ENCODE results near the gene BEGAIN. TPM values are rescaled to one million over a fixed set of nuclear protein-coding genes. Genes with fewer than 3 reads are reported as not detected.

Gene BEGAIN
- total RNA-seq (1 to 10 TPM; 1.4 to 1.5 TPM), polyA plus RNA-seq (under 1 TPM in 2 of 3 donors, not detected in 1; 0.25 to 0.27 TPM), total RNA-seq (0 to 4.4 (median 1.1) reads per million in 6 experiments)

DNA sequence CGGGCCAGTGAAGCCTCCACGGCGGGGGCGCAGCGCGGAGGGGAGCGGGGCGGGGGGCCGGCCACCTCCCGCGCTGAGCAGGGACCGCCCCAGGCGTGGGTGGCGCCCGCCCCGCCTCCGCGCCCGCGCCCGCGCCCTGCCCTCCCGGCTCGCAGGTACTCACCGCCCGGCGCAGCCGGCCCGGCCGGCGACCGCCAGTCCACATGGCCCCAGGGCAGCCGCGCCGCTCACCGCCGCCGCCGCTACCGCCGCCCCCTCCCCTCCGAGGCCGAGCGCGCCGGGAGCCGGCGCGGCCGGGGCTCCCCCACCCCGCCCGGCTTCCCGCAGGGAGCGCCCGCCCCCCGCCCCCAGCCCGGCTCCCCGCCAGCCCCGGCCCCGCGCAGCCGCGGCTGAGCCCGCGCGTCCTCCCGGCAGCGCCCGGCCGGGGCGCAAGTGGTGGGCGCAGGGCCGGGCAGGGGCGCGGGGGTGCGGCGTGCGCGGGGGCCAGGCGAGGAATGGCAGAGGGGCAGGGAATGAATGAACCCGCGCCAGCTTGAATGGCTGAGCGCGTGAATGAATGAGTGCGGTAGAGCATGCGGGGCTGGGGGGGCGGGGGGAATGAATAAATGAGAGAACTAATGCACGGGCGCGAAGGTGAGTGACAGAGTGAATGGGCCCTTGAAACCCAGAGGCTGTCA lies at the start of gene BEGAIN:
BEGAIN (minus strand) TSS at position 332 of the 677 bp plus-strand sequence; CDS start at position 205, 127 bp downstream.
- Mint-ChIP-seq H3K4me3 (peak within 1 kb of the TSS; percentile 56 to 80 (median 70)), H3K27me3 (peaks cover 18 to 44% (median 31%) of the 10 kb centered on the region in 5 donors), H3K36me3 (no peaks in the 10 kb centered on the region), H3K9me3 (no peaks in the 10 kb centered on the region), H3K27ac (peak within 1 kb of the TSS in 1 of 10 donors; percentile 56), H3K4me1 (peaks cover 0 to 6% (median 6%) of the 10 kb centered on the region in 4 donors)
- POLR2A ChIA-PET = no interaction called here
- DNase-seq (peak in 1 of 10 donors; percentile 30), ATAC-seq (peak; percentile 53 to 85)

GRCh38 chr14:100636559-100636958 lies 49.3 kb upstream of the BEGAIN start:
- H3K27me3 Mint-ChIP-seq = peaks cover 0 to 7% (median 0%) of the 10 kb centered on the region in 5 donors
- POLR2A ChIA-PET = no interaction called here
- H3K4me1 Mint-ChIP-seq = peaks cover 25 to 46% (median 37%) of the 10 kb centered on the region in 4 donors
- H3K36me3 Mint-ChIP-seq = no peaks in the 10 kb centered on the region
- peak overlapping the region in 2 of 10 donors; percentile 28 to 43 for H3K27ac Mint-ChIP-seq
- H3K9me3 Mint-ChIP-seq = no peaks in the 10 kb centered on the region
- DNase-seq = no peak
- no peak for ATAC-seq
- no peak overlapping the region for H3K4me3 Mint-ChIP-seq

GRCh38 chr14:100634026-100634425 lies 46.8 kb upstream of the BEGAIN start:
- POLR2A ChIA-PET = interaction anchor here (0.8 kb wide), 1 partner anchor 9 kb away, joined by 4 read pairs; no protein-coding TSS in a partner anchor
- DNase-seq = no peak
- no peak for ATAC-seq
- Mint-ChIP-seq H3K27ac (peak overlapping the region in 2 of 10 donors; percentile 33 to 57), H3K4me3 (no peak overlapping the region), H3K9me3 (no peaks in the 10 kb centered on the region), H3K27me3 (peaks cover 0 to 7% (median 0%) of the 10 kb centered on the region in 5 donors), H3K36me3 (no peaks in the 10 kb centered on the region), H3K4me1 (peaks cover 11 to 21% (median 13%) of the 10 kb centered on the region in 4 donors)

DNA sequence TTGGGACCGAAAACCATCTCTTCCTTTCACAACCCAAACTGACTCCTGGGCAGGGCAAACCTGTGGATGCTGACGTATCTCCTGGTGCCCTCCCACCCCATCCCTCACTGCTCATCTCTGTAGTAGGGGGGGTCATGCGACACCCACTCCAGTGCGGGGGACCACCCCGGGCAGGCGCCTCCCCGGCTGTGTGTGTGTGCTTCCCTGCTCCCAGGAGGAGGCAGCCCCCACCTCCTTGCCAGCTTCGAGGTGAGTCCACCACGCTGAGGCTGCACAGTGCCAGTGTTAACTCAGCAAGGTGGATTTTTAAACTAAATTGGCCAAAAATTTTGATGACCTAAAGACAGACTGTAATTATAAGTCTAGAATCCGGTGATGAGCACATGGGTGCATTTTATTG lies 46.2 kb upstream of the BEGAIN start:
- DNase-seq = no peak
- no peak for ATAC-seq
- Mint-ChIP-seq H3K4me3 (no peak overlapping the region), H3K27me3 (peaks cover 0 to 7% (median 0%) of the 10 kb centered on the region in 5 donors), H3K36me3 (no peaks in the 10 kb centered on the region), H3K4me1 (peaks cover 6 to 17% (median 9%) of the 10 kb centered on the region in 4 donors), H3K9me3 (no peaks in the 10 kb centered on the region), H3K27ac (peak overlapping the region in 1 of 10 donors; percentile 57)
- POLR2A ChIA-PET = interaction anchor here (0.8 kb wide), 1 partner anchor 9 kb away, joined by 4 read pairs; no protein-coding TSS in a partner anchor

GRCh38 chr14:100629696-100630095 lies 42.5 kb upstream of the BEGAIN start:
- POLR2A ChIA-PET = no interaction called here
- Mint-ChIP-seq H3K27ac (peak overlapping the region in 1 of 10 donors; percentile 67), H3K9me3 (peaks cover 0 to 12% (median 4%) of the 10 kb centered on the region in 9 donors), H3K27me3 (peaks cover 0 to 11% (median 3%) of the 10 kb centered on the region in 5 donors), H3K4me1 (peaks cover 0 to 3% (median 0%) of the 10 kb centered on the region in 4 donors), H3K4me3 (no peak overlapping the region), H3K36me3 (peaks cover 0 to 6% (median 5%) of the 10 kb centered on the region in 3 donors)
- DNase-seq (no peak), ATAC-seq (no peak)

DNA sequence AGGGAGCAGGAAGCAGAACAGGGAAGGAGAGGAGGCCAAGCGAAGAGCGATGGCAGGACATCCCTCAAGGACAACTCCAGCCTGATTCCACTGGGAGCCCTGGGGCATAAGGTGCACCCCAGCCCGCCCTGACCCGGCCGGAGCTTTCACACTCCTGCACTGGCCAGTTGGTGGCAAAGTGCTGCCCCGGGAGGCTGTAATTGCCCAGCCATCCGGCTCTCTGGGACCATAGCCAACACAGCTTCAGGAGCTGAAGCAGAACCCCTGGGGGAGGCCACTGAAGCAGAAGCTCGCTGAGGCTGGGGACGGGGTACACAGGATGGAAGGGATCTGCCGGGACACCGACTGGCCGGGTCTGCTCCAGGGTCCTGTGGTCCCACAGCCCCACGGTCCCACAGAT lies 41.9 kb upstream of the BEGAIN start:
- H3K9me3 Mint-ChIP-seq = peaks cover 0 to 12% (median 4%) of the 10 kb centered on the region in 9 donors
- H3K36me3 Mint-ChIP-seq = peaks cover 0 to 6% (median 5%) of the 10 kb centered on the region in 3 donors
- DNase-seq (no peak), ATAC-seq (no peak)
- H3K27ac Mint-ChIP-seq = no peak overlapping the region
- no peak overlapping the region for H3K4me3 Mint-ChIP-seq
- POLR2A ChIA-PET = no interaction called here
- peaks cover under 1 to 10% (median 4%) of the 10 kb centered on the region in 5 donors for H3K27me3 Mint-ChIP-seq
- peaks cover 0 to 3% (median 0%) of the 10 kb centered on the region in 4 donors for H3K4me1 Mint-ChIP-seq

DNA sequence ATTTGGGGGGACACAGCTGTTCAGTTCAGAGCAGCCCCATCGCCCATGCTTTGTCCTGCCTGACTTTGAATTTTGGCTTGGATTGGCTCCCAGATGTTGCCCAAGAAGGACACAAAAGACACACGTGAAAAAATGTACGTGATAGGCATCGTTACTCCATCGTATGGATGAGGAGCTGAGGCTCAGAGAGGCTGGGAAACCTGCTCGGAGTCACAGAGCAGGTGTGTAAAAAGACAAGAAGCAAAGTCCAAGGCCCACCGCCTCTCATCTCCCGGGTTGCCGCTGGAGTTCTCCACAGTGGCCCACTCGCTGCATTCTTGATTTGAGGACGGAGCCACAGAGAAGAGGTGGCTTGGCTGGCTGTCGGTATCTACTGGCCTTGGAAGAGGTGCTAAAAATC lies 41.0 kb upstream of the BEGAIN start:
- H3K9me3 Mint-ChIP-seq = peaks cover 0 to 12% (median 4%) of the 10 kb centered on the region in 9 donors
- DNase-seq (no peak), ATAC-seq (no peak)
- no peak overlapping the region for H3K4me3 Mint-ChIP-seq
- no peak overlapping the region for H3K27ac Mint-ChIP-seq
- H3K4me1 Mint-ChIP-seq = peaks cover 0 to 1% (median 0%) of the 10 kb centered on the region in 4 donors
- H3K27me3 Mint-ChIP-seq = peaks cover 3 to 12% (median 4%) of the 10 kb centered on the region in 5 donors
- POLR2A ChIA-PET = no interaction called here
- H3K36me3 Mint-ChIP-seq = peaks cover 0 to 6% (median 5%) of the 10 kb centered on the region in 3 donors

DNA sequence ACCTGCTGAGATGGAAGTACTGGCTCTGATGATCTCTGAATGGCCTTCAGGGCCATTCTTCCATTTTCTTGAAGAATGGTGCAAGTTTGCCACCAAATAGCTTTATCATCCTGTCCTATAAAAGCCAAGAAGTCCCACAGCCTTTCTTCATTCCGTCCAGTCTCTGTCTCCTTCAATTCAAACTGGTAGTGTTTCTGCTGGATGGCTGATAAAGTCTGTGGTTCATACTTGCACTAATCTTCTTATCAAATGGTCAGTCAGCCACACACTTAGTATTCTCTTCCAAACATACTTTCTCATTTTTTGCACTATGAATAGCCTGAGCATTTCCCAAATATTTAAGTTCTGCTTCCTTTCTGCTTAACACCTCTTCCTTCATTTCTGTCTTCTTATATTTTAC lies 39.4 kb upstream of the BEGAIN start:
- peaks cover 3 to 12% (median 6%) of the 10 kb centered on the region in 5 donors for H3K27me3 Mint-ChIP-seq
- H3K36me3 Mint-ChIP-seq = peaks cover 0 to 6% (median 5%) of the 10 kb centered on the region in 3 donors
- POLR2A ChIA-PET = no interaction called here
- H3K4me3 Mint-ChIP-seq = no peak overlapping the region
- peaks cover 0 to 1% (median 0%) of the 10 kb centered on the region in 4 donors for H3K4me1 Mint-ChIP-seq
- no peak overlapping the region for H3K27ac Mint-ChIP-seq
- H3K9me3 Mint-ChIP-seq = peaks cover 0 to 12% (median 4%) of the 10 kb centered on the region in 9 donors
- ATAC-seq (no peak), DNase-seq (no peak)

- peaks cover 2 to 5% (median 3%) of the 10 kb centered on the region in 4 donors for H3K4me1 Mint-ChIP-seq
- no peak overlapping the region for H3K4me3 Mint-ChIP-seq
- ATAC-seq (no peak), DNase-seq (no peak)
- peak overlapping the region in 2 of 10 donors; percentile 33 to 46 for H3K27ac Mint-ChIP-seq
- H3K27me3 Mint-ChIP-seq = peaks cover 3 to 12% (median 6%) of the 10 kb centered on the region in 5 donors
- H3K9me3 Mint-ChIP-seq = peaks cover 0 to 12% (median 4%) of the 10 kb centered on the region in 9 donors
- peaks cover 0 to 6% (median 5%) of the 10 kb centered on the region in 3 donors for H3K36me3 Mint-ChIP-seq
- POLR2A ChIA-PET = interaction anchor here (1.1 kb wide), 1 partner anchor 10 kb away, joined by 4 read pairs; no protein-coding TSS in a partner anchor
Observed at GRCh38 chr14:100623961-100624360, 36.7 kb upstream of the BEGAIN start.

DNA sequence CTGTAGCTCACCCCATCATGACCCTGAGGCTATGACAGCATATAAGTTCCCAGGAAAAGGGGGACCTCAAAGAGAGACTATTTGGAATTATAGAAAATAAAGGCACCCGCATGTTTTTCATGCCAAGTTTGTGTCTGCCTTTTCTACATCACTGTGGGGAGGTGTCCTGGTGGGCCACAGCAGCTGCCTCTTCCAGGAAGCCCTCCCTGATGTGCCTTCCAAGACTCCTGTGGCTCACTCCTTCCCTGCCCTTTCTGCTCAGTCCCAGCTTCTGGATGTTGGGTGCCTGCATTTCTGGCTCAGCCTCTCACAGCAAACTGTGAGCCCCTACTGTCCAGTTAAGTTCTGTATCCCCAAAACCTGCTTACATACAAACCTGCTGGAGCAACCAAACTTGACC lies 36.3 kb upstream of the BEGAIN start:
- H3K4me1 Mint-ChIP-seq = peaks cover 5 to 8% (median 6%) of the 10 kb centered on the region in 4 donors
- H3K27ac Mint-ChIP-seq = peak overlapping the region in 2 of 10 donors; percentile 33 to 46
- POLR2A ChIA-PET = no interaction called here
- H3K27me3 Mint-ChIP-seq = peaks cover 3 to 12% (median 6%) of the 10 kb centered on the region in 5 donors
- H3K36me3 Mint-ChIP-seq = peaks cover 0 to 6% (median 5%) of the 10 kb centered on the region in 3 donors
- peaks cover 0 to 12% (median 4%) of the 10 kb centered on the region in 9 donors for H3K9me3 Mint-ChIP-seq
- ATAC-seq (no peak), DNase-seq (no peak)
- no peak overlapping the region for H3K4me3 Mint-ChIP-seq

DNA sequence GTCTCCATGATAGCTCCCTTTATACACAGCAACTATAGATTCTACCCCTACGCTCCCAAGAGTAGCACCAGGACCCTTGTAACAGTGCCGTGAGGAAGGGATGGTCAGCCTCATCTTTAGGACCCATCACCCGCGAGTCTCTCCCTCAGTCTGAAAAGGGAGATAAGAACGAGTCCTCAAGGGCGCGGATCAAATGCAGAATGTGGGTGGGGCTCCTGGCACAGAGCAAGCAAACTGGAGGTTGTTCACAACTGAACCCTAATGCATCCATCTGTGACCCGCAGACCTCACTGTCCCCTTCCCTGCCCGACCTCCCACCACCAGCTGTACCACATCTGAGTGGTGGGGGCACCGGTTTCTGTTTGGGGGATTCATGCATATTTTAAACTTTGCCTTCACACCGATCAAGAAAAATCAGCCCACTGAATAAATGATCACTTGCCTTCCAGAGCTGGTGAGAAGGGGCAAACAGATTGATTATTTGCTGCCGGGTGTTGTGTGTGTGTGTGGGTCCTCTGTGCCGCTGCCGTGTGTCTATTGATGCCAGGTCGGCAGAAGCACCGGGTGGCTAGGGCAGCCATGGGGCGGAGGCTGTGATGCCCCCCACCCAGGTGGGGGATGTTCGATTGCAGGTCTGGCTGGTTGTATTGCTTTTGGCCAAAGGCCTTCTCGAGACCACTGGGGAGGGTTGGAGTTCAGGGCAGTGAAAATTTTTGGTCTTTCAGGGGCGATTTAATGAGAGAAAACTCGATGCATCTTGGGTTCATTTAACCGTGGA lies 35.7 kb upstream of the BEGAIN start:
- Mint-ChIP-seq H3K36me3 (peaks cover 0 to 6% (median 5%) of the 10 kb centered on the region in 3 donors), H3K27ac (peak overlapping the region in 1 of 10 donors; percentile 12), H3K9me3 (peaks cover 0 to 12% (median 4%) of the 10 kb centered on the region in 9 donors), H3K27me3 (peaks cover 3 to 12% (median 6%) of the 10 kb centered on the region in 5 donors), H3K4me3 (no peak overlapping the region), H3K4me1 (peaks cover 8 to 14% (median 13%) of the 10 kb centered on the region in 4 donors)
- no peak for ATAC-seq
- no peak for DNase-seq
- POLR2A ChIA-PET = no interaction called here

DNA sequence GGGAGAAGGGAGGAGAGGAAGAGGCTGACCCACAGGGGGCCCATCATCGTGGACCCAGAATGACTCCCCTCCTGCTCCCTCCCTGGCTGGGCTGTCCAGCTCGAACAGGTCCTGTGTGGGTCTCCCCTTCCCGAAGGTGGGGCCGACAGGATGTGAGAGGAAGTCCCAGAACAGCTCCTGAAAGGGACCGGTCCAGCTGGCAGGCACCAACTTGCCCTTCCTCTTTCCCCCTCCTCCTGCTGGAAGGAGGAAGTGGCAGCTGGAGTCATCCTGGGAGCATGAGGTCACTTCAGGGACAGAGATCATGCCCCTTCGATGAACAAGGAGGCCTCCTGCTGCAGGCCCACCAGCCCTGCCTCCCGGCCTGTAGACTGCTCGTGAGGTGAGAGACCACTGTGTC lies 35.0 kb upstream of the BEGAIN start:
- POLR2A ChIA-PET = no interaction called here
- Mint-ChIP-seq H3K27me3 (peaks cover 3 to 12% (median 7%) of the 10 kb centered on the region in 5 donors), H3K4me1 (peaks cover 10 to 21% (median 20%) of the 10 kb centered on the region in 4 donors), H3K4me3 (no peak overlapping the region), H3K36me3 (peaks cover 0 to 6% (median 5%) of the 10 kb centered on the region in 3 donors), H3K9me3 (peaks cover 0 to 10% (median 4%) of the 10 kb centered on the region in 9 donors), H3K27ac (no peak overlapping the region)
- ATAC-seq (no peak), DNase-seq (no peak)
